ENCODE results near the gene MYOZ3. TPM values are rescaled to one million over a fixed set of nuclear protein-coding genes. Genes with fewer than 3 reads are reported as not detected.

The MYOZ3 gene
- total RNA-seq, 1 experiment from 2014 or later = not detected

- H3K4me3 Mint-ChIP-seq (ENCODE audit: low read depth, unreplicated experiment) = no peak overlapping the region
Observed at GRCh38 chr5:150625164-150625535, 35.9 kb upstream of the MYOZ3 start.

GRCh38 chr5:150625831-150626746 is 35.0 kb upstream of the MYOZ3 start:
- peaks cover 25% of the 10 kb centered on the region for H3K27me3 Mint-ChIP-seq (ENCODE audit: unreplicated experiment)
- CTCF ChIA-PET = interaction anchor here (1.1 kb wide), 1 partner anchor 10 kb away, joined by 6 read pairs; no protein-coding TSS in a partner anchor
- H3K36me3 Mint-ChIP-seq (ENCODE audit: insufficient read depth, unreplicated experiment) = peaks cover 5% of the 10 kb centered on the region
- BruUV-seq (replicated peaks) = no TSS peak
- H3K4me3 Mint-ChIP-seq (ENCODE audit: low read depth, unreplicated experiment) = no peak overlapping the region
- TF ChIP-seq CTCF (IDR thresholded peaks at IDR 0.05; ENCODE audit: unreplicated experiment) = no peak
- H3K4me1 Mint-ChIP-seq (ENCODE audit: low read depth, unreplicated experiment) = peaks cover 11% of the 10 kb centered on the region
- no peaks in the 10 kb centered on the region for H3K9me3 Mint-ChIP-seq (ENCODE audit: low read depth, unreplicated experiment)
- DNase-seq = no peak
- intact Hi-C loops (cut with micrococcal nuclease; ENCODE audit: unreplicated experiment) = no loop called here
- H3K27ac Mint-ChIP-seq (ENCODE audit: unreplicated experiment) = no peak overlapping the region

More at GRCh38 chr5:150625164-150625535, 35.9 kb upstream of the MYOZ3 start:
- CTCF ChIA-PET = interaction anchor here (0.6 kb wide), 1 partner anchor 45 kb away, joined by 6 read pairs; no protein-coding TSS in a partner anchor
- no peak for TF ChIP-seq CTCF (IDR thresholded peaks at IDR 0.05; ENCODE audit: unreplicated experiment)
- no TSS peak for BruUV-seq (replicated peaks)
- Mint-ChIP-seq H3K9me3 (ENCODE audit: low read depth, unreplicated experiment) (no peaks in the 10 kb centered on the region), H3K4me1 (ENCODE audit: low read depth, unreplicated experiment) (peaks cover 11% of the 10 kb centered on the region), H3K36me3 (ENCODE audit: insufficient read depth, unreplicated experiment) (peaks cover 5% of the 10 kb centered on the region), H3K27ac (ENCODE audit: unreplicated experiment) (no peak overlapping the region), H3K27me3 (ENCODE audit: unreplicated experiment) (peaks cover 25% of the 10 kb centered on the region)
- intact Hi-C loops (cut with micrococcal nuclease; ENCODE audit: unreplicated experiment) = no loop called here
- no peak for DNase-seq

GRCh38 chr5:150626853-150627276 is 34.2 kb upstream of the MYOZ3 start:
- no peak for TF ChIP-seq CTCF (IDR thresholded peaks at IDR 0.05; ENCODE audit: unreplicated experiment)
- Mint-ChIP-seq H3K36me3 (ENCODE audit: insufficient read depth, unreplicated experiment) (peaks cover 5% of the 10 kb centered on the region), H3K9me3 (ENCODE audit: low read depth, unreplicated experiment) (no peaks in the 10 kb centered on the region), H3K27me3 (ENCODE audit: unreplicated experiment) (peaks cover 25% of the 10 kb centered on the region), H3K4me3 (ENCODE audit: low read depth, unreplicated experiment) (no peak overlapping the region), H3K27ac (ENCODE audit: unreplicated experiment) (no peak overlapping the region), H3K4me1 (ENCODE audit: low read depth, unreplicated experiment) (peaks cover 11% of the 10 kb centered on the region)
- CTCF ChIA-PET = interaction anchor here (1.1 kb wide), 1 partner anchor 11 kb away, joined by 6 read pairs; no protein-coding TSS in a partner anchor
- BruUV-seq (replicated peaks) = no TSS peak
- intact Hi-C loops (cut with micrococcal nuclease; ENCODE audit: unreplicated experiment) = no loop called here
- no peak for DNase-seq

- intact Hi-C loops (cut with micrococcal nuclease; ENCODE audit: unreplicated experiment) = no loop called here
- no peaks in the 10 kb centered on the region for H3K9me3 Mint-ChIP-seq (ENCODE audit: low read depth, unreplicated experiment)
- TF ChIP-seq CTCF (IDR thresholded peaks at IDR 0.05; ENCODE audit: unreplicated experiment) = no peak
- no TSS peak for BruUV-seq (replicated peaks)
- no peak for DNase-seq
- peaks cover 13% of the 10 kb centered on the region for H3K4me1 Mint-ChIP-seq (ENCODE audit: low read depth, unreplicated experiment)
- H3K27ac Mint-ChIP-seq (ENCODE audit: unreplicated experiment) = no peak overlapping the region
- peaks cover 5% of the 10 kb centered on the region for H3K36me3 Mint-ChIP-seq (ENCODE audit: insufficient read depth, unreplicated experiment)
- CTCF ChIA-PET = interaction anchor here (0.6 kb wide), 1 partner anchor 14 kb away, joined by 3 read pairs; no protein-coding TSS in a partner anchor
- H3K4me3 Mint-ChIP-seq (ENCODE audit: low read depth, unreplicated experiment) = no peak overlapping the region
- peaks cover 20% of the 10 kb centered on the region for H3K27me3 Mint-ChIP-seq (ENCODE audit: unreplicated experiment)
Observed at GRCh38 chr5:150627731-150628545, 33.1 kb upstream of the MYOZ3 start.
